ENCODE data around the gene SLC25A11.
"Not testable (repeated sequence)": the region's sequence is repeated elsewhere in the genome, so short reads cannot be mapped to it uniquely, and the experiment has no call there.

SLC25A11 gene

DNA sequence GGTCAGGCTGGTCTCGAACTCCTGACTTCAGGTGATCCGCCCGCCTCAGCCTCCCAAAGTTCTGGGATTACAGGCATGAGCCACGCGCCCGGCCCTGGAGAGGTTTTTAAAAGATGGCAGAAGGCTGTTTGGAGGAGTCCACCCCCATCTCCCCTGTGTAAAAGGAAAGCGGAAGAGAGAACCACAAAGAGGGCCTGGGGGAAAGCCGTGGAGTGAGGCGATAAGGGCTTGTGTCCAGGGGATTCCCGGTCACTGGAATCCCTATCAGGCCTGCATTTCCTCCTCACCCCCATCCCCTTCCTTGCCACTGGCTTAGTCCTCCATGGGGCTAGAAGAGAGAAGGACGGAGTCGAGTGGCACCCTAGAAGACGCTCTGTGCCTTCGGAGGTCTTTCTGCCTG is 7.9 kb downstream of the SLC25A11 start, which contains the start of gene GP1BA:
Gene GP1BA (plus strand): TSS at position 315 of the 400 bp plus-strand sequence. CDS start 328 bp downstream, outside the sequence.
- Histone ChIP-seq H3K4me3 (ENCODE audit: low read length) (no peak within 1 kb of the TSS), H3K9ac (ENCODE audit: low read depth, low read length) (no peak within 1 kb of the TSS), H3K36me3 (ENCODE audit: insufficient read depth, low read depth, low read length) (peaks cover 9% of the 10 kb centered on the region), H3K4me1 (ENCODE audit: insufficient read depth, low read length) (no peaks in the 10 kb centered on the region), H3K27ac (ENCODE audit: low read length) (no peak within 1 kb of the TSS), H3K27me3 (ENCODE audit: insufficient read depth, low read length) (no peaks in the 10 kb centered on the region), H3K9me3 (ENCODE audit: insufficient read depth, low read depth, low read length) (no peaks in the 10 kb centered on the region)

DNA sequence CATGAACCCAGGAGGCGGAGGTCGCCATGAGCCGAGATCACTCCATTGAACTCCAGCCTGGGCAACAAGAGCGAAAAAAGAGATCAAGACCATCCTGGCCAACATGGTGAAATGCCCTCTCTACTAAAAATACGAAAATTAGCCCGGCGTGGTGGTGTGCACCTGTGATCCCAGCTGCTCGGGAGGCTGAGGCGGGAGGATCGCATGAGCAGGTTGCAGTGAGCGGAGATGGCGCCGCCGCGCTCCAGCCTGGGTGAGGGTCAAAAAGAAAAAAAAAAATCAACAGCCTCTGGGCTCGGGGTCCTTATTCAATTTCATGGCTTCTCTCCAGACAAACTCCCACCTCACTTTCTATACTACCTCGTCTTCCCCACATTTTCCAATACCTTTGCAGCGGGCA is 11.0 kb downstream of the SLC25A11 start:
- no peaks in the 10 kb centered on the region for H3K4me1 ChIP-seq (ENCODE audit: insufficient read depth, low read length)
- no peaks in the 10 kb centered on the region for H3K27me3 ChIP-seq (ENCODE audit: insufficient read depth, low read length)
- no peak overlapping the region for H3K4me3 ChIP-seq (ENCODE audit: low read length)
- H3K27ac ChIP-seq (ENCODE audit: low read length), result no peak overlapping the region
- no peak overlapping the region for H3K9ac ChIP-seq (ENCODE audit: low read depth, low read length)
- no peaks in the 10 kb centered on the region for H3K36me3 ChIP-seq (ENCODE audit: insufficient read depth, low read depth, low read length)
- no peaks in the 10 kb centered on the region for H3K9me3 ChIP-seq (ENCODE audit: insufficient read depth, low read depth, low read length)

DNA sequence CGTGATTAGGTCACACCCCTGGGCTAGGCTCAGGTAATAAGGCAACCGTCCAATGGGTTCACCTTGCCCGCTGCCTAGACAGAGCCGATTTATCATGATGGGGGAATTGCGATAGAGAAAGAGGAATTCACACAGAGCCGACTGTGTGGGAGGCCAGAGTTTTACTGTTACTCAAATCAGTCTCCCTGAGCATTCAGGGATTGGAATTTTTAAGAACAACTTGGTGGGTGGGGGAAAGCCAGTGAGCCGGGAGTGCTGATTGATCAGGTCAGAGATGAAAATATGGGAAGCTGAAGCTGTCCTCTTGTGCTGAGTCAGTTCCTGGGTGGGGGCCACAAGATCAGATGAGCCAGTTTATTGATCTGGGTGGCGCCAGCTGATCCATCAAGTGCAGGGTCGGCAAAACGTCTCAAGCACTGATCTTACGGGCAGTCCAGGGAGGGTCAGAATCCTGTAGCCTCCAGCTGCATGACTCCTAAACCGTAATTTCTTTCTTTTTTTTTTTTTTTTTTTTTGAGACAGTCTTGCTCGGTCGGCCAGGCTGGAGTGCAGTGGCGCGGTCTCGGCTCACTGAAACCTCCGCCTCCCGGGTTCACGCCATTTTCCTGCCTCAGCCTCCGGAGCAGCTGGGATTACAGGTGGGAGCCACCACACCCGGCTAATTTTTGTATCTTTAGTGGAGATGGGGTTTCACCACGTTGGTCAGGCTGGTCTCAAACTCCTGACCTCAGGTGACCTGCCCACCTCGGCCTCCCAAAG is 13.1 kb downstream of the SLC25A11 start:
- not testable (repeated sequence) for H3K27ac ChIP-seq (ENCODE audit: low read length); H3K4me3 ChIP-seq (ENCODE audit: low read length); H3K9me3 ChIP-seq (ENCODE audit: insufficient read depth, low read depth, low read length); H3K36me3 ChIP-seq (ENCODE audit: insufficient read depth, low read depth, low read length); H3K9ac ChIP-seq (ENCODE audit: low read depth, low read length); H3K27me3 ChIP-seq (ENCODE audit: insufficient read depth, low read length); H3K4me1 ChIP-seq (ENCODE audit: insufficient read depth, low read length)

DNA sequence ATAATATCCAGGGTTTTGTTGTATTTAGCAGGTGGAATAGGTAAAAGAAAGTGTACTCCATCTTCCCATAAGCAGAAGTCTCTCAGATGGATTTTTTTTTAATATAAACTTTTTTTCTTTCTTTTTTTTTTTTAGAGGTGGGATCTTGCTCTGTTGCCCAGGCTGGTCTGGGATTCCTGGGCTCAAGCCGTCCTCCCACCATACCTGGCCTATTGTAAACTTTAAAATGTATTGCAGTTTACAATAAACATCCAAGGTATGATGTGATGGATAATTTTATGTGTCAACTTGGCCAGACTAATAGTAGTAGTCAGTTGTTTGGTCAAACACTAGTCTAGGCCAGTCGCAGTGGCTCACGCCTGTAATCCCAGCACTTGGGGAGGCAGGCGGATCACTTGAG is 18.5 kb downstream of the SLC25A11 start:
- Histone ChIP-seq H3K4me1 (ENCODE audit: insufficient read depth, low read length) (peaks cover 2% of the 10 kb centered on the region; the same call in 1 of the 2 replicates), H3K4me3 (ENCODE audit: low read length) (no peak overlapping the region), H3K9me3 (ENCODE audit: insufficient read depth, low read depth, low read length) (no peaks in the 10 kb centered on the region), H3K36me3 (ENCODE audit: insufficient read depth, low read depth, low read length) (no peaks in the 10 kb centered on the region), H3K27me3 (ENCODE audit: insufficient read depth, low read length) (no peaks in the 10 kb centered on the region), H3K9ac (ENCODE audit: low read depth, low read length) (no peak overlapping the region), H3K27ac (ENCODE audit: low read length) (no peak overlapping the region)

DNA sequence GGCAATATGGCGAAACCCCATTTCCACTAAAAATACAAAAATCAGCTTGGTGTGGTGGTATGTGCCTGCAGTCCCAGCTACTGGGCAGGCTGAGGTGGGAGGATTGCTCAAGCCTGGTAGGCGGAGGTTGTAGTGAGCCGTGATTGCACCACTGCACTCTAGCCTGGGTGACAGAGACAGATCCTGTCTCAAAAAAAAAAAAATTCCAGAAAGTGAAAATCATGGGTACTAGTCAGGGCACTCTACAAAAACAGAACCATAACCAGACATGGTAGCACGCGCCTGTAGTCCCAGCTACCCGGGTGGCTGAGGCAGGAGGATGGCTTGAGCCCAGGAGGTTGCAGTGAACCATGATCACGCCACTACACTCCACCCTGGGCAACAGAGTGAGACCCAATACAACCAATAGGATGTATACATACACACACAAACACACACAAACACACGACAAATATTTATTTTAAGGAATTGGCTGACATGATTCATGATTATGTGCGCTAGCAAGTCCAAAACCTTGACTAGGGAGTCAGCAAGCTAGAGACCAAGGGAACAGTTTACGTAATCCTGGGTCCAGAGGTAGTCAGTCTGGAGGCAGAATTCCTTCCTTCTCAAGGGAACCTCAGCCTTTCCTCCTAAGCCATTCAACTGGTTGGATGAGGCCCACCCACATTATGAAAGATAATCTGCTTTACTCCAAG is 19.3 kb downstream of the SLC25A11 start:
- Histone ChIP-seq H3K36me3 (ENCODE audit: insufficient read depth, low read depth, low read length) (no peaks in the 10 kb centered on the region), H3K9me3 (ENCODE audit: insufficient read depth, low read depth, low read length) (no peaks in the 10 kb centered on the region), H3K4me3 (ENCODE audit: low read length) (no peak overlapping the region), H3K4me1 (ENCODE audit: insufficient read depth, low read length) (peaks cover 2% of the 10 kb centered on the region; the same call in 1 of the 2 replicates), H3K27ac (ENCODE audit: low read length) (no peak overlapping the region), H3K9ac (ENCODE audit: low read depth, low read length) (no peak overlapping the region), H3K27me3 (ENCODE audit: insufficient read depth, low read length) (no peaks in the 10 kb centered on the region)

DNA sequence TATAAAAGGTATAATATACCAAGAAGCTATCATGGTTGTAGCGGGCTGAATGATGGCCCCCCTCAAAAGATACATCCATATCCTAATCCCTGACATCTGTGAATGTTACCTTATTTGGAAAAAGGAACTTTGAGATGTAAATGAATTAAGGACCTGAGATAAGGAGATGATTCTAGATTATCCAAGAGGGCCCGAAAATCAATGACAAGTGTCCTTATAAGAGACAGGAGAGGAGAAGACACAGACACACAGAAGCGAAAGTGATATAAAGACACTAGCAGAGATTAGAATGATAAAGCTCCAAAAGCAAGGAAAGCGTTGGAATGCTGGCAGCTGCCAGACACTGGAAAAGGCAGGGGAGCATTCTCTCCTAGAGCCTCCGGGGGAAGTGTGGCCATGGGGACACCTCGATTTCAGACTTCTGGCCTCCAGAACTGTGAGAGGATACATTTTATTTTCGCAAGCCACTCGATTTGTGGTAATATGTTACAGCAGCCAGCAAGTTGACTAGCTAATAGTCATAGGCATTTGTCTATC is 20.3 kb downstream of the SLC25A11 start:
- H3K4me1 ChIP-seq (ENCODE audit: insufficient read depth, low read length), result peaks cover 2% of the 10 kb centered on the region; the same call in 1 of the 2 replicates
- H3K27ac ChIP-seq (ENCODE audit: low read length), result no peak overlapping the region
- H3K4me3 ChIP-seq (ENCODE audit: low read length), result no peak overlapping the region
- H3K9ac ChIP-seq (ENCODE audit: low read depth, low read length), result peak overlapping the region; percentile 29; the same call in 1 of the 2 replicates
- no peaks in the 10 kb centered on the region for H3K36me3 ChIP-seq (ENCODE audit: insufficient read depth, low read depth, low read length)
- no peaks in the 10 kb centered on the region for H3K27me3 ChIP-seq (ENCODE audit: insufficient read depth, low read length)
- no peaks in the 10 kb centered on the region for H3K9me3 ChIP-seq (ENCODE audit: insufficient read depth, low read depth, low read length)

DNA sequence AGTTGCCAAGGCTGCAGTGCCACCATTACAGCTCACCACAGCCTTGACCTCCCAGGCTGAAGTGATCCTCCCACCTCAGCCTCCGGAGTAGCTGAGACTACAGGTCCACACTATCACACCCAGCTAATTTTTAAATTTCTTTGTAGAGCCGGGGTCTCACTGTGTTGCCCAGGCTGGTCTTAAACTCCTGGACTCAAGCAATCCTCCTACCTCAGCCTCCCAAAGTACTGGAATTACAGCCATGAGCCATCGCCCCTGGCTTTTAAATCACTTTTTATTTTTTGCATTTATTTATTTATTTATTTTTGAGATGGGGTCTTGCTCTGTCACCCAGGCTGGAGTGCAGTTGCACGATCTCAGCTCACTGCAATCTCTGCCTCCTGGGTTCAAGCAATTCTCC is 25.3 kb downstream of the SLC25A11 start:
- not testable (repeated sequence) for H3K27me3 ChIP-seq (ENCODE audit: insufficient read depth, low read length); H3K36me3 ChIP-seq (ENCODE audit: insufficient read depth, low read depth, low read length); H3K27ac ChIP-seq (ENCODE audit: low read length); H3K9me3 ChIP-seq (ENCODE audit: insufficient read depth, low read depth, low read length); H3K4me3 ChIP-seq (ENCODE audit: low read length); H3K9ac ChIP-seq (ENCODE audit: low read depth, low read length); H3K4me1 ChIP-seq (ENCODE audit: insufficient read depth, low read length)

DNA sequence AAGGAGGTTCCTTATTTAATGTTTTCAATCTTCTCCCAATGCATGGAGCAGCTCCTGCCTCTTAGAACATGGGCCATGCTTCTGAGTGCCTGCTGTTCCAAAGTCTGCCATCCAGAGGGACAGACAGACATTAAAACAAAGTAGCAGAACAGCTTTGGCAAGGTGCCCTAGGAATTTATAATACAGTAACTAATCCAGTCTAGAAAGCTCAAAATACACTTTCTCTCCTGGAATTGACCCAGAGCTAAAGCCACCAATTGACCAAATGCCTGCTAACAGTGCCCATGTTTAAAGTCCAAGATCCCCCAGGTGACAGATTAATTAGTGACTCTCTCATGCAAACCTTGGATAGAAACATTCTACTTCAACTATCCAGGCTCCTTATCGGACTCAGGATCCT is 25.9 kb downstream of the SLC25A11 start:
- Histone ChIP-seq H3K9me3 (ENCODE audit: insufficient read depth, low read depth, low read length) (no peaks in the 10 kb centered on the region), H3K4me1 (ENCODE audit: insufficient read depth, low read length) (no peaks in the 10 kb centered on the region), H3K27me3 (ENCODE audit: insufficient read depth, low read length) (no peaks in the 10 kb centered on the region), H3K27ac (ENCODE audit: low read length) (no peak overlapping the region), H3K36me3 (ENCODE audit: insufficient read depth, low read depth, low read length) (no peaks in the 10 kb centered on the region), H3K9ac (ENCODE audit: low read depth, low read length) (no peak overlapping the region), H3K4me3 (ENCODE audit: low read length) (no peak overlapping the region)

DNA sequence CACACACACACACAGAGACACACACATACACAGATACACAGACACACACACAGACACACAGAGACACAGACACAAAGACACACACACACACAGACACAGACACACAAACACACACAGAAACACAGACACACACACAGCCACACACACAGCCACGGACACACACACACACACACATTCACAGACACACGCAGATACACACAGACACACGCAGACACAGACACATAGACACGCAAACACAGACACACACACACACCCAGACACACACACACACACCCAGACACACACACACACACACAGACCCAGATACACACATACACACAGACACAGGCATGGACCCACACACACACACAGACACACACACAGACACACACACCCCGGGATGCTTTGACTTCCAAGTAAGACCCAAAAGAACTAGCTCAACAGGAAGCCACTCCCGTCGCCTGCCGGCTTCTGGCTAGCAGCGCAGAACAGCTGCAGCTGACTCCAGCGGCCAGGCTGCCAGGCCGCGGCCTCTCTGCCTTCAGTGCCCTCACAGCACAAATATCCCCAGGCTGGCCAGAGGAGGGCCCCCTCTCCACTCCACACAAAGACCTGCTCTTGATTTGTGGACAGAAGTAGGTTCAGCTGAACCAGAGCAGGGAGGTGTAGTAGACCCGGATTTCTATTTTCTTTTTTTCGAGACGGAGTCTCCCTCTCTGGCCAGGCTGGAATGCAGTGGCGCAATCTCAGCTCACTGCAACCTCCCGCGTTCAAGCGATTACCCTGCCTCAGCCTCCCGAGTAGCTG is 30.9 kb downstream of the SLC25A11 start:
- no peaks in the 10 kb centered on the region for H3K27me3 ChIP-seq (ENCODE audit: insufficient read depth, low read length)
- H3K4me1 ChIP-seq (ENCODE audit: insufficient read depth, low read length), result peaks cover 6% of the 10 kb centered on the region; the same call in 1 of the 2 replicates
- H3K9me3 ChIP-seq (ENCODE audit: insufficient read depth, low read depth, low read length), result no peaks in the 10 kb centered on the region
- no peak overlapping the region for H3K27ac ChIP-seq (ENCODE audit: low read length)
- H3K9ac ChIP-seq (ENCODE audit: low read depth, low read length), result no peak overlapping the region
- H3K36me3 ChIP-seq (ENCODE audit: insufficient read depth, low read depth, low read length), result no peaks in the 10 kb centered on the region
- no peak overlapping the region for H3K4me3 ChIP-seq (ENCODE audit: low read length)

DNA sequence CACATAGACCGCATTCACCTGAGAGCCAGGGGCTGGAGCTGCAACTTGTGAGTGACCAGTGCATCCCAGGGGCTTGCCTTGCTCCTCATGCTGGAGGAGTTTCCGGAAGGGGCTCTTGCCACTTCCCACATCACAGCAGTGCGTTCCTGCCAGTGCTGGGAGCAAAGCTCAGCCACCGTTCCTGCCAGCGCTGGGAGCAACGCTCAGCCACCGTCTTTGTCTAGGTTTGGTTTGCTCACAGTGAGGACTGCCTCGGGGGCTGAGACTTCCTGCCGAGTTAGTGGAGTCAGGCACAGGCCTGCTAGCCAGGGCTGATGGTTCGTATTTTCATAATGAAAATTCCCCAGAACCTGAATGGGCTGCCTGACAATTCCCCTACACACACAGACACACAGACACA is 31.5 kb downstream of the SLC25A11 start:
- no peaks in the 10 kb centered on the region for H3K27me3 ChIP-seq (ENCODE audit: insufficient read depth, low read length)
- H3K4me3 ChIP-seq (ENCODE audit: low read length), result no peak overlapping the region
- H3K27ac ChIP-seq (ENCODE audit: low read length), result no peak overlapping the region
- H3K9me3 ChIP-seq (ENCODE audit: insufficient read depth, low read depth, low read length), result no peaks in the 10 kb centered on the region
- no peaks in the 10 kb centered on the region for H3K36me3 ChIP-seq (ENCODE audit: insufficient read depth, low read depth, low read length)
- H3K4me1 ChIP-seq (ENCODE audit: insufficient read depth, low read length), result peaks cover 6% of the 10 kb centered on the region; the same call in 1 of the 2 replicates
- no peak overlapping the region for H3K9ac ChIP-seq (ENCODE audit: low read depth, low read length)

DNA sequence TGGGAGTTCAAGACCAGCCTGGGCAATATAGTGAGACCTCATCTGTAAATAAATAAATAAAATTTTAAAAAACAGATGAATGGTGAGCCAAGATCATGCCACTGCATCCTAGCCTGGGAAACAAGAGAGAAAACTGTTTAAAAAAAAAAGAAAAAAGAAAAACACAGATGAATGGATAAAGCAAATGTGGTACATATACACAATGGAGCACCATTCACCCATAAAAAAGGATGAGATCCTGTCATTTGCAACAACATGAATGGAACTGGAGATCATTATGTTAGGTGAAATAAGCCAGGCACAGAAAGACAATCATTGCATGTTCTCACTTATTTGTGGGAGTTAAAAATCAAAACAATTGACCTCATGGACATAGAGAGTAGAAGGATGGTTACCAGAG is 33.2 kb downstream of the SLC25A11 start:
- not testable (repeated sequence) for H3K36me3 ChIP-seq (ENCODE audit: insufficient read depth, low read depth, low read length); H3K27me3 ChIP-seq (ENCODE audit: insufficient read depth, low read length); H3K27ac ChIP-seq (ENCODE audit: low read length); H3K4me3 ChIP-seq (ENCODE audit: low read length); H3K9me3 ChIP-seq (ENCODE audit: insufficient read depth, low read depth, low read length); H3K9ac ChIP-seq (ENCODE audit: low read depth, low read length); H3K4me1 ChIP-seq (ENCODE audit: insufficient read depth, low read length)

Measured in iPS-20b (cell line).